GM12891 (cell line): ENCODE data around the gene MYL3.

ENCODE experiments used
- POLR2A ChIP-seq: IDR thresholded peaks from 2 replicates; pipeline ENCODE4 v1.6.1; 2011; ENCODE audit warnings: low read depth, low read length, control low read depth
- POLR2AphosphoS5 ChIP-seq: IDR thresholded peaks from 2 replicates; pipeline ENCODE4 v1.6.1; 2011; ENCODE audit warnings: low read depth, low read length, control low read depth
- SPI1 ChIP-seq: IDR thresholded peaks from 2 replicates; pipeline ENCODE4 v1.6.1; 2011; ENCODE audit warnings: low read depth, low read length, control low read depth
- TAF1 ChIP-seq: IDR thresholded peaks from 2 replicates; pipeline ENCODE4 v1.6.1; 2011; ENCODE audit warnings: low read depth, low read length, control low read depth

GRCh38 chr3:46889381-46890110 is 26.3 kb upstream of the MYL3 start:
- TF ChIP-seq SPI1 (no peak), POLR2A (no peak), POLR2AphosphoS5 (no peak), TAF1 (no peak)
